Measurements from ENCODE around the gene SORCS2. TPM values are rescaled to one million over a fixed set of nuclear protein-coding genes. Genes with fewer than 3 reads are reported as not detected.
A peak's percentile ranks its signal among the peaks of the same experiment; 100 is the strongest.

The SORCS2 gene
- total and polyA plus RNA-seq, 2 of the 13 experiments (the other 11 are each of a cell fraction or from before 2014, with no cell fraction given) = 0.82 to 1.0 TPM

- TF ChIP-seq, protein P1, sequence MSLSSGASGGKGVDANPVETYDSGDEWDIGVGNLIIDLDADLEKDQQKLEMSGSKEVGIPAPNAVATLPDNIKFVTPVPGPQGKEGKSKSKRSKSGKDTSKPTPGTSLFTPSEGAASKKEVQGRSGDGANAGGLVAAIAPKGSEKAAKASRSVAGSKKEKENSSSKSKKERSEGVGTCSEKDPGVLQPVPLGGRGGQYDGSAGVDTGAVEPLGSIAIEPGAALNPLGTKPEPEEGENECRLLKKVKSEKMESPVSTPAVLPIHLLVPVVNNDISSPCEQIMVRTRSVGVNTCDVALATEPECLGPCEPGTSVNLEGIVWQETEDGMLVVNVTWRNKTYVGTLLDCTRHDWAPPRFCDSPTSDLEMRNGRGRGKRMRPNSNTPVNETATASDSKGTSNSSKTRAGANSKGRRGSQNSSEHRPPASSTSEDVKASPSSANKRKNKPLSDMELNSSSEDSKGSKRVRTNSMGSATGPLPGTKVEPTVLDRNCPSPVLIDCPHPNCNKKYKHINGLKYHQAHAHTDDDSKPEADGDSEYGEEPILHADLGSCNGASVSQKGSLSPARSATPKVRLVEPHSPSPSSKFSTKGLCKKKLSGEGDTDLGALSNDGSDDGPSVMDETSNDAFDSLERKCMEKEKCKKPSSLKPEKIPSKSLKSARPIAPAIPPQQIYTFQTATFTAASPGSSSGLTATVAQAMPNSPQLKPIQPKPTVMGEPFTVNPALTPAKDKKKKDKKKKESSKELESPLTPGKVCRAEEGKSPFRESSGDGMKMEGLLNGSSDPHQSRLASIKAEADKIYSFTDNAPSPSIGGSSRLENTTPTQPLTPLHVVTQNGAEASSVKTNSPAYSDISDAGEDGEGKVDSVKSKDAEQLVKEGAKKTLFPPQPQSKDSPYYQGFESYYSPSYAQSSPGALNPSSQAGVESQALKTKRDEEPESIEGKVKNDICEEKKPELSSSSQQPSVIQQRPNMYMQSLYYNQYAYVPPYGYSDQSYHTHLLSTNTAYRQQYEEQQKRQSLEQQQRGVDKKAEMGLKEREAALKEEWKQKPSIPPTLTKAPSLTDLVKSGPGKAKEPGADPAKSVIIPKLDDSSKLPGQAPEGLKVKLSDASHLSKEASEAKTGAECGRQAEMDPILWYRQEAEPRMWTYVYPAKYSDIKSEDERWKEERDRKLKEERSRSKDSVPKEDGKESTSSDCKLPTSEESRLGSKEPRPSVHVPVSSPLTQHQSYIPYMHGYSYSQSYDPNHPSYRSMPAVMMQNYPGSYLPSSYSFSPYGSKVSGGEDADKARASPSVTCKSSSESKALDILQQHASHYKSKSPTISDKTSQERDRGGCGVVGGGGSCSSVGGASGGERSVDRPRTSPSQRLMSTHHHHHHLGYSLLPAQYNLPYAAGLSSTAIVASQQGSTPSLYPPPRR (CRISPR knock-in tag; IDR thresholded peaks at IDR 0.05; ENCODE audit: borderline replicate concordance) = no peak
- TF ChIP-seq ZNF790 (CRISPR knock-in tag; IDR thresholded peaks at IDR 0.05; ENCODE audit: borderline replicate concordance) = no peak
Observed at GRCh38 chr4:7675136-7675535, 482.8 kb downstream of the SORCS2 start (continued).

DNA sequence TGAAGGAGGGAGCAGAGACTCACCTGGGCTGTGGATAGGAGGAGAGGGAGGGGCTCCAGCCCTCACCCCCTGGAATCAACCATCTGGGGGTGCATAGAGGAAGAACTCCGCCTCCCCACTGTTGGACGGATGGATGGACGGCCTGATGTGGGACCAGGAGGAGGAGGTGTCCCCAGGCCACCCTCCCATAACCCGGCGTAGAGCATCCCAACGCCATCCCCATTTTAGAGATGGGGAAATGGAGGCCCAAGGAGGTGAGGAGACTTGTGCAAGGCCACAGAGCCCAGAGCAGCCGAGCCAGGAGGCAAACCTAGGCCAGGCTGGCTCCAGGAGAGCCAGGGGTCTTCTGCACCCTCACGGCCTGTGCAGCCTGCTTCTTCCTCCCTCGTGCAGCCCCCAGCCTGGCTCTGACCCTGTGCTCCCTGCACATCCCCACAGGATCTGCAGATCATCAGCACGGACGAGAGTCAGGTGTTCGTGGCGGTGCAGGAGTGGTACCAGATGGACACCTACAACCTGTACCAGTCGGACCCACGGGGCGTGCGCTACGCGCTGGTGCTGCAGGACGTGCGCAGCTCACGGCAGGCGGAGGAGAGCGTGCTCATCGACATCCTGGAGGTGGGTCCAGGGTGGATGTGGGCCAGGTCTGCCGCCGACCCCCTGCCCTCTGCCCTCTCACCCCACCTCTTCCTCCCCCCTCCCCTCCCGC is 483.4 kb downstream of the SORCS2 start:
- ChIA-PET POLR2A (interaction anchor here (0.9 to 3.0 kb wide), 2 partner anchors 38 to 46 kb away, joined by 4 to 22 read pairs; no protein-coding TSS in a partner anchor), CTCF (ENCODE audit: low intra/inter-chr PET ratio, low total read pairs) (no interaction called here)
- TF ChIP-seq RARG (CRISPR knock-in tag; IDR thresholded peaks at IDR 0.05; ENCODE audit: low read depth) (no peak), ZNF629 (CRISPR knock-in tag; conservative IDR thresholded peaks at IDR 0.05) (peak; percentile 69)
- Histone ChIP-seq H3K79me2 (ENCODE audit: insufficient read depth, low read length) (no peaks in the 10 kb centered on the region), H3K9me3 (ENCODE audit: low read length) (no peaks in the 10 kb centered on the region), H2AFZ (ENCODE audit: low read length) (no peak overlapping the region), H3K4me3 (replicated peaks in 1 of 3; ENCODE audit: insufficient read depth in 1 of 3, low read depth in 2 of 3, low read length in 3 of 3) (no peak overlapping the region), H3K9ac (ENCODE audit: insufficient read depth, low read depth, low read length) (no peak overlapping the region), H3K27me3 (ENCODE audit: control insufficient read depth in 1 of 2, insufficient read depth in 2 of 2, low read length in 2 of 2) (no peaks in the 10 kb centered on the region), H3K36me3 (replicated peaks in 1 of 2; ENCODE audit: control insufficient read depth in 1 of 2, insufficient read depth in 2 of 2, low read length in 2 of 2) (no peaks in the 10 kb centered on the region), H3K27ac (ENCODE audit: extremely low read length, insufficient read depth, low read length) (no peak overlapping the region), H4K20me1 (ENCODE audit: insufficient read depth, low read length) (no peaks in the 10 kb centered on the region), H3K4me2 (ENCODE audit: low read depth, low read length) (no peak overlapping the region), H3K4me1 (ENCODE audit: insufficient read depth, low read length) (peaks cover 40% of the 10 kb centered on the region)
- no TSS peak for BruUV-seq (replicated peaks)
- ATAC-seq (no peak), DNase-seq (ENCODE audit: low spot score) (no peak), FAIRE-seq (no peak)
- in situ Hi-C loops (cut with HindIII; ENCODE audit: extremely low pct_ligation_motif_present, low pct_unique_long_range_greater_than_20kb) (no loop called here), intact Hi-C loops (cut with micrococcal nuclease; ENCODE audit: unreplicated experiment) (no loop called here)
- 91% methylated on average over 16 of the region's 28 CpGs for WGBS (ENCODE audit: low lambda C conversion rate)
